NOMO-1 (cell line): ENCODE data around the gene PAFAH1B2.

Source experiments
- DNase-seq, 2 experiments: peaks; one replicate each; lab custom pipeline; 2025; ENCODE audit not compliant: unreplicated experiment in 2 of 2; lab: John Stamatoyannopoulos, UW

Gene PAFAH1B2

GRCh38 chr11:117219455-117219854, 75.4 kb downstream of the PAFAH1B2 start:
- DNase-seq, result no peak

GRCh38 chr11:117219995-117220394, 75.9 kb downstream of the PAFAH1B2 start:
- no peak for DNase-seq

GRCh38 chr11:117220568-117220967, 76.5 kb downstream of the PAFAH1B2 start:
- DNase-seq, result no peak

- DNase-seq, result no peak
Measured at GRCh38 chr11:117220999-117221774, 77.1 kb downstream of the PAFAH1B2 start.

GRCh38 chr11:117221775-117222517, 77.9 kb downstream of the PAFAH1B2 start:
- no peak for DNase-seq

- DNase-seq, result no peak
Measured at GRCh38 chr11:117222991-117223740, 79.1 kb downstream of the PAFAH1B2 start.

- no peak for DNase-seq
Measured at GRCh38 chr11:117223741-117224689, 79.9 kb downstream of the PAFAH1B2 start.

- no peak for DNase-seq
Measured at GRCh38 chr11:117225553-117226170, 81.6 kb downstream of the PAFAH1B2 start.
